Esophagus squamous epithelium (tissue), 5 donors: ENCODE results near the gene TBC1D7. TPM values are rescaled to one million over a fixed set of nuclear protein-coding genes. Genes with fewer than 3 reads are reported as not detected.

Experiments
- DNase-seq: peaks from one replicate; lab custom pipeline; 2025; lab: John Stamatoyannopoulos, UW
- H3K27ac ChIP-seq, 4 donors: fragments of 200-600 bp; sonication (generic); one replicate each; pipeline ENCODE4 v1.5.1; 2016 to 2019; ENCODE audit warnings: mild to moderate bottlenecking in 1 of 4
- H3K27me3 ChIP-seq, 4 donors: fragments of 200-600 bp; sonication (generic); 1 replicate in 3 of 4; 2 replicates in 1 of 4; pipeline versions ENCODE4 v1.5.1 to v1.6.0; 2017 to 2021; ENCODE audit warnings: antibody characterized with exemption in 1 of 4
- H3K36me3 ChIP-seq, 3 donors: fragments of 200-600 bp; sonication (generic); one replicate each; pipeline ENCODE4 v1.5.1; 2016 to 2019
- H3K4me1 ChIP-seq, 3 donors: fragments of 200-600 bp; sonication (generic); one replicate each; pipeline ENCODE4 v1.5.1; 2017 to 2019
- H3K4me3 ChIP-seq, 4 donors: fragments of 200-600 bp; sonication (generic); 1 replicate in 3 of 4; 2 replicates in 1 of 4; pipeline ENCODE4 v1.5.1; 2016 to 2019; ENCODE audit warnings: mild to moderate bottlenecking in 2 of 4, moderate library complexity in 1 of 4
- H3K9me3 ChIP-seq, 3 donors: fragments of 200-600 bp; sonication (generic); one replicate each; pipeline ENCODE4 v1.5.1; 2016 to 2019
- CTCF ChIP-seq, 6 experiments: fragments of 450-650 bp in 4 of 6; fragments of 200-600 bp in 2 of 6; sonication (generic) in 2 of 6; IDR thresholded peaks; one replicate each; pipeline ENCODE4 v1.5.1; 2016 to 2019; ENCODE audit warnings: antibody characterized with exemption in 6 of 6, mild to moderate bottlenecking in 4 of 6, moderate library complexity in 4 of 6
- POLR2A ChIP-seq, 4 donors: fragments of 450-650 bp; IDR thresholded peaks; one replicate each; pipeline ENCODE4 v1.6.1; 2017; ENCODE audit warnings: antibody characterized with exemption in 4 of 4, mild to moderate bottlenecking in 4 of 4, moderate library complexity in 3 of 4
- WGBS, 2 donors: methylation state at CpG; one replicate each; pipeline ENCODE4 v1.1.5; 2018; 5-methylcytosine and 5-hydroxymethylcytosine counted together
- intact Hi-C: fragments of 100-400 bp; cut with DNase I; formaldehyde crosslinking; loops from one replicate; pipeline ENCODE4 v1.15.0; 2022
- total RNA-seq, 4 donors: library from RNA; depleted of rRNA; stranded (reverse); fragments of >200 nt; gene quantifications; one replicate each; pipeline ENCODE4 v1.1.0, GENCODE V29; 2016
- donor health status: DM: yes; HTN: yes; CAD: no.

Gene TBC1D7
- total RNA-seq, 4 donors from 2014 or later: 8.2 to 13.5 (median 12.6) TPM

GRCh38 chr6:13373488-13373886 lies 45.1 kb upstream of the TBC1D7 start:
- TF ChIP-seq CTCF (IDR thresholded peaks at IDR 0.05) (no peak), POLR2A (IDR thresholded peaks at IDR 0.05) (no peak)
- Histone ChIP-seq H3K4me3 (no peak overlapping the region), H3K9me3 (no peaks in the 10 kb centered on the region), H3K4me1 (peaks cover 0 to 32% (median 10%) of the 10 kb centered on the region in 3 donors), H3K36me3 (peaks cover 0 to 5% (median 0%) of the 10 kb centered on the region in 3 donors), H3K27ac (no peak overlapping the region), H3K27me3 (no peaks in the 10 kb centered on the region)
- intact Hi-C loops: no loop called here
- no peak for DNase-seq
- WGBS, 2 donors: 54 to 62% methylated on average over 1 of the region's 1 CpG

GRCh38 chr6:13372688-13373487 lies 44.6 kb upstream of the TBC1D7 start:
- TF ChIP-seq POLR2A (IDR thresholded peaks at IDR 0.05): no peak
- TF ChIP-seq CTCF (IDR thresholded peaks at IDR 0.05): no peak
- WGBS, 2 donors: 70 to 80% methylated on average over 9 of the region's 9 CpGs

GRCh38 chr6:13372076-13372475 lies 43.7 kb upstream of the TBC1D7 start:
- intact Hi-C loops: no loop called here
- Histone ChIP-seq H3K27ac (peak overlapping the region in 2 of 4 donors; percentile 10 to 15), H3K4me1 (peaks cover 0 to 45% (median 19%) of the 10 kb centered on the region in 3 donors), H3K9me3 (no peaks in the 10 kb centered on the region), H3K36me3 (peaks cover 0 to 1% (median 0%) of the 10 kb centered on the region in 3 donors), H3K27me3 (no peaks in the 10 kb centered on the region), H3K4me3 (no peak overlapping the region)
- 73 to 77% methylated on average over 6 of the region's 6 CpGs for WGBS, 2 donors
- TF ChIP-seq POLR2A (IDR thresholded peaks at IDR 0.05) (no peak), CTCF (IDR thresholded peaks at IDR 0.05) (no peak)
- no peak for DNase-seq

More at GRCh38 chr6:13372688-13373487, 44.6 kb upstream of the TBC1D7 start:
- DNase-seq: no peak
- Histone ChIP-seq H3K36me3 (peaks cover 0 to 5% (median 0%) of the 10 kb centered on the region in 3 donors), H3K4me1 (peaks cover 0 to 37% (median 14%) of the 10 kb centered on the region in 3 donors), H3K4me3 (no peak overlapping the region), H3K9me3 (no peaks in the 10 kb centered on the region), H3K27me3 (no peaks in the 10 kb centered on the region), H3K27ac (no peak overlapping the region)
- intact Hi-C loops: no loop called here

- Histone ChIP-seq H3K36me3 (no peaks in the 10 kb centered on the region), H3K9me3 (no peaks in the 10 kb centered on the region), H3K4me1 (peaks cover 0 to 46% (median 19%) of the 10 kb centered on the region in 3 donors), H3K27me3 (no peaks in the 10 kb centered on the region), H3K4me3 (no peak overlapping the region), H3K27ac (peak overlapping the region in 2 of 4 donors; percentile 10 to 15)
- DNase-seq: no peak
- no peak for TF ChIP-seq CTCF (IDR thresholded peaks at IDR 0.05)
- TF ChIP-seq POLR2A (IDR thresholded peaks at IDR 0.05): no peak
- WGBS, 2 donors: 82 to 83% methylated on average over 7 to 9 of the region's 9 CpGs
- intact Hi-C loops: no loop called here
Observed at GRCh38 chr6:13371421-13372072, 43.2 kb upstream of the TBC1D7 start.

GRCh38 chr6:13370623-13371022 lies 42.3 kb upstream of the TBC1D7 start:
- Histone ChIP-seq H3K9me3 (no peaks in the 10 kb centered on the region), H3K4me3 (no peak overlapping the region), H3K27me3 (no peaks in the 10 kb centered on the region), H3K27ac (no peak overlapping the region), H3K4me1 (peaks cover 0 to 46% (median 19%) of the 10 kb centered on the region in 3 donors), H3K36me3 (peaks cover 0 to under 1% (median 0%) of the 10 kb centered on the region in 3 donors)
- 71 to 80% methylated on average over 4 to 5 of the region's 5 CpGs for WGBS, 2 donors
- DNase-seq: no peak
- intact Hi-C loops: no loop called here
- TF ChIP-seq CTCF (IDR thresholded peaks at IDR 0.05) (no peak), POLR2A (IDR thresholded peaks at IDR 0.05) (no peak)
